Transverse colon (tissue), 4 donors: ENCODE results near the gene TMEM171.

Experiments used
- CTCF ChIP-seq, 5 experiments: fragments of 200-600 bp in 3 of 5; fragments of 450-650 bp in 2 of 5; sonication (generic) in 3 of 5; IDR thresholded peaks; 1 replicate in 2 of 5; 2 replicates in 3 of 5; pipeline ENCODE4 v1.5.1; 2016 to 2017; ENCODE audit warnings: antibody characterized with exemption in 5 of 5, inconsistent platforms in 3 of 5, mild to moderate bottlenecking in 2 of 5, moderate library complexity in 1 of 5
- EP300 ChIP-seq: sonication (generic); formaldehyde crosslinking; IDR thresholded peaks from one replicate; pipeline ENCODE4 v1.6.1; 2017; ENCODE audit warnings: antibody characterized with exemption, low read depth
- POLR2AphosphoS5 ChIP-seq, 3 donors: sonication (generic); formaldehyde crosslinking; IDR thresholded peaks; one replicate each; pipeline ENCODE4 v1.6.1; 2016; ENCODE audit warnings: antibody characterized with exemption in 3 of 3

GRCh38 chr5:73140801-73141200, 20.4 kb downstream of the TMEM171 start:
- TF ChIP-seq CTCF (IDR thresholded peaks at IDR 0.05): no peak
- no peak for TF ChIP-seq EP300
- TF ChIP-seq POLR2AphosphoS5 (IDR thresholded peaks at IDR 0.05): no peak
